Stimulated activated naive CD8-positive, alpha-beta T cell treated with anti-CD3 and anti-CD28 coated beads, Interleukin-15, amount 100 ng/mL, for 72 hours (primary cell): ENCODE results near the gene C1QL2.

Experiments
- ATAC-seq: fragments of 150-1000 bp; cut with Tn5 transposase; 2 replicates; pipeline ENCODE4 v1.10.0; 2021; ENCODE audit warnings: mild to moderate bottlenecking, moderate library complexity
- DNase-seq, 2 donors: peaks; one replicate each; pipeline ENCODE4 v3.0.0; 2021 to 2022
- H3K27ac Mint-ChIP-seq, 2 donors: one replicate each; pipeline ENCODE4 v1.8.0; 2022; ENCODE audit warnings: mild to moderate bottlenecking in 2 of 2, mixed read lengths in 2 of 2, moderate library complexity in 2 of 2
- H3K27me3 Mint-ChIP-seq: one replicate; pipeline ENCODE4 v1.8.0; 2022; ENCODE audit warnings: mixed read lengths
- H3K4me1 Mint-ChIP-seq: one replicate; pipeline ENCODE4 v1.8.0; 2022; ENCODE audit warnings: mild to moderate bottlenecking, mixed read lengths
- H3K4me3 Mint-ChIP-seq, 2 donors: one replicate each; pipeline ENCODE4 v1.8.0; 2022; ENCODE audit warnings: mild to moderate bottlenecking in 2 of 2, mixed read lengths in 2 of 2, moderate library complexity in 1 of 2
- H3K9me3 Mint-ChIP-seq, 2 donors: one replicate each; pipeline ENCODE4 v1.8.0; 2022; ENCODE audit warnings: mixed read lengths in 2 of 2

Gene C1QL2

DNA sequence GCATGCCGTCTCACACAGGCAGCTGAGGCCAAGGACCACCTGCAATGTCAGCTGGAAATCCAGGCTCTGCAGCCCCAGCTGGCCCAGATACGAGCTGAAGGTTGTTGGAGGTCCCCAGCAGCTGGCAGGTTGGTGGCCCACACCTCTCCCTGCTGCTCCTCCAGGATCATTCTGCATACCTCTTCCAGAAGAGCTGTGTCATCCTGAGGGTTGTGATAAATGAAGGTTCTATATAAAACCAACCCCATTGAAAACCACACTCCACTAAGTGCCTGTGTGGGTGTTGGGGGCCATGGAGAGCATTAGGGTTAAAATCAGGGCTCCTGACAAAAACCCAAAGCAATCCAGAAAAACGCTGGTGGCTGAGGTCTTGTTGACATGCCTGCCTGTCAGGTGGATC lies 50.4 kb downstream of the C1QL2 start:
- DNase-seq (no peak), ATAC-seq (no peak)
- peaks cover 37 to 42% of the 10 kb centered on the region in 2 donors for H3K9me3 Mint-ChIP-seq
- no peaks in the 10 kb centered on the region for H3K4me1 Mint-ChIP-seq
- no peak overlapping the region for H3K4me3 Mint-ChIP-seq
- H3K27ac Mint-ChIP-seq = no peak overlapping the region
- H3K27me3 Mint-ChIP-seq = peaks cover 7% of the 10 kb centered on the region

DNA sequence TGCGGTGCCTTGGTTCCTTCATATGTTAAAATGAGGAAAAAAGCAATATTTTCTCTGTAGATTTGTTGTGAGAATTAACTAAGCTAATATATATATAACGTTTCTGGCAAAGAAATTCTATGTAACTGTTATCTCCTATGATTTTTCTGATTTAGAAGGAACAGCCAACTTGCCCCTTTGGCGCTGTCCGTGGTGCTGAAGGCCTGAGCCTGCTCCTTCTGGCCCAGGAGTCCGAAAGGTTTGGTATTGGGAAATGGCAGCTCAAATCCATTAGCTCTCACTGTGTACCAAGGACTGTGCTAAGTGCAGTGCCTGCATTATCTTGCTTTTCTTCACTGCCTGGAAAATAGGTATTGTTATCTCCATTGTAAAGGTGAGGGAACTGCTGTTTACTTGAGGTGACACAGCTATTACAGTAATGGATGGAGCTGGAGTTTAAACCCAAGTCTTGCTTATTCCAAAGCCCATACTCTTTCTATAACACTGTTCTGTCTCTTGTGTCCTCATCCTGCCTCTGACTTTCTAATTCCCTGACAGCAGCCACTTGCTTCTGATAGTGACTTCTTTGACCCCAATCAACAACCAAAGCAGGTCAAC lies 52.2 kb downstream of the C1QL2 start:
- no peaks in the 10 kb centered on the region for H3K4me1 Mint-ChIP-seq
- ATAC-seq (no peak), DNase-seq (peak in 1 of 2 donors; percentile 6)
- peaks cover 7% of the 10 kb centered on the region for H3K27me3 Mint-ChIP-seq
- no peak overlapping the region for H3K4me3 Mint-ChIP-seq
- H3K27ac Mint-ChIP-seq = no peak overlapping the region
- H3K9me3 Mint-ChIP-seq = peaks cover 30% of the 10 kb centered on the region in 2 donors
